HG02885 (cell line): ENCODE data around the gene SLC35F3.
A peak's percentile ranks its signal among the peaks of the same experiment; 100 is the strongest.
"Not testable (repeated sequence)": the region's sequence is repeated elsewhere in the genome, so short reads cannot be mapped to it uniquely, and the experiment has no call there.

Source experiments
- ATAC-seq: cut with Tn5 transposase; IDR thresholded peaks from one replicate; pipeline ENCODE4 v1.9.1; 2021; ENCODE audit warnings: mild to moderate bottlenecking; ENCODE audit not compliant: unreplicated experiment, poor library complexity

Gene SLC35F3

GRCh38 chr1:234132795-234133194 lies 228.3 kb downstream of the SLC35F3 start:
- ATAC-seq, result no peak

GRCh38 chr1:234134878-234135277 lies 230.4 kb downstream of the SLC35F3 start:
- ATAC-seq, result no peak

GRCh38 chr1:234135501-234135900 lies 231.0 kb downstream of the SLC35F3 start:
- no peak for ATAC-seq

- ATAC-seq, result no peak
Observed at GRCh38 chr1:234136073-234136472, 231.6 kb downstream of the SLC35F3 start.

GRCh38 chr1:234139966-234140365 lies 235.5 kb downstream of the SLC35F3 start:
- no peak for ATAC-seq

GRCh38 chr1:234140388-234140787 lies 235.9 kb downstream of the SLC35F3 start:
- ATAC-seq, result no peak

- ATAC-seq, result no peak
Observed at GRCh38 chr1:234141006-234141405, 236.5 kb downstream of the SLC35F3 start.

- no peak for ATAC-seq
Observed at GRCh38 chr1:234143681-234144080, 239.2 kb downstream of the SLC35F3 start.

GRCh38 chr1:234144901-234145300 lies 240.4 kb downstream of the SLC35F3 start:
- ATAC-seq, result no peak

GRCh38 chr1:234148350-234148749 lies 243.9 kb downstream of the SLC35F3 start:
- ATAC-seq, result no peak

- no peak for ATAC-seq
Observed at GRCh38 chr1:234148816-234149215, 244.3 kb downstream of the SLC35F3 start.

- ATAC-seq, result no peak
Observed at GRCh38 chr1:234149217-234149616, 244.7 kb downstream of the SLC35F3 start.

- ATAC-seq, result no peak
Observed at GRCh38 chr1:234150892-234151291, 246.4 kb downstream of the SLC35F3 start.

GRCh38 chr1:234152344-234152743 lies 247.9 kb downstream of the SLC35F3 start:
- ATAC-seq, result not testable (repeated sequence)

GRCh38 chr1:234154320-234155251 lies 250.1 kb downstream of the SLC35F3 start:
- peak; percentile 43 for ATAC-seq

- no peak for ATAC-seq
Observed at GRCh38 chr1:234162661-234163060, 258.2 kb downstream of the SLC35F3 start.

GRCh38 chr1:234163267-234163919 lies 258.9 kb downstream of the SLC35F3 start:
- no peak for ATAC-seq

GRCh38 chr1:234164098-234164709 lies 259.7 kb downstream of the SLC35F3 start:
- ATAC-seq, result no peak

GRCh38 chr1:234168061-234168724 lies 263.7 kb downstream of the SLC35F3 start:
- ATAC-seq, result no peak

- ATAC-seq, result no peak
Observed at GRCh38 chr1:234169161-234169849, 264.8 kb downstream of the SLC35F3 start.
